ENCODE results near the gene STXBP6.

The STXBP6 gene

DNA sequence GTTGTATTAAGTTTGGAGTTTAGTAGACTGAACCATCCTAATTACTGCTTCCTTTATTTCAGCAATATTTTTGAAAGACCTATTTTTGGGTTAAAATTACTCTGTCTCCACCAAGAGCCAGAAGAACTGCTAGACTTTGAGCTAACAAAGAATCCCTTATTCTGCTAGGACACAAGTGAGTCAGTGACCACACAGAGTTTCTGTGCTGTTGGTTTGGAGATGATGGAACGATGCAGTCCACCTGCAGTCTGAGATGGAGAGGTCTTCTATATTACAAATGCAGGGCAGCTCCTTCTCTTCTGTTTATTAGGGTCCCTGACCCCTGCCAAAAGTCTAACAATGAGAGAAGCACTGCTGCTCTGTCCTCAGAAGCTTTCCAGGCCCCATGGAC, 6.7 kb upstream of the STXBP6 start:
- no peak overlapping the region for H4K91ac ChIP-seq (ENCODE audit: low read length)
- no peak overlapping the region for H3K4me3 ChIP-seq (ENCODE audit: insufficient read depth in 1 of 2, low read depth in 1 of 2, low read length in 2 of 2)
- H2AFZ ChIP-seq (ENCODE audit: low read depth, low read length): no peak overlapping the region
- H3K79me1 ChIP-seq (replicated peaks; ENCODE audit: low read length, poor library complexity, severe bottlenecking): no peaks in the 10 kb centered on the region
- H2BK15ac ChIP-seq (ENCODE audit: low read depth, poor library complexity, severe bottlenecking): no peak overlapping the region
- WGBS: 50% methylated on average over 1 of the region's 1 CpG
- no peaks in the 10 kb centered on the region for H3K4me1 ChIP-seq (ENCODE audit: control insufficient read depth, insufficient read depth, low read depth, low read length)
- no peak overlapping the region for H2BK5ac ChIP-seq (ENCODE audit: low read depth, low read length, poor library complexity, severe bottlenecking)
- no peak overlapping the region for H4K8ac ChIP-seq (ENCODE audit: low read length)
- no peak overlapping the region for H3K4me2 ChIP-seq (ENCODE audit: low read length, poor library complexity, severe bottlenecking)
- no peak overlapping the region for H2BK120ac ChIP-seq (ENCODE audit: low read depth, low read length)
- no peak overlapping the region for H3K23ac ChIP-seq (ENCODE audit: low read length in 2 of 2)
- H2BK12ac ChIP-seq (ENCODE audit: low read length in 2 of 2): no peak overlapping the region
- no peak overlapping the region for H3K4ac ChIP-seq (ENCODE audit: low read depth in 1 of 2, low read length in 2 of 2)
- no peak overlapping the region for H3K18ac ChIP-seq (ENCODE audit: low read depth in 1 of 2, low read length in 2 of 2)
- no peaks in the 10 kb centered on the region for H3K36me3 ChIP-seq (ENCODE audit: control insufficient read depth in 1 of 2, insufficient read depth in 2 of 2, low read depth in 1 of 2, low read length in 2 of 2)
- H3K27ac ChIP-seq (ENCODE audit: low read length, poor library complexity, severe bottlenecking): no peak overlapping the region
- DNase-seq: no peak
- H2AK5ac ChIP-seq (ENCODE audit: low read length, severe bottlenecking): no peak overlapping the region
- H3K27me3 ChIP-seq (ENCODE audit: control insufficient read depth in 1 of 2, insufficient read depth in 1 of 2, low read length in 2 of 2): peaks cover under 1 to 6% of the 10 kb centered on the region in 2 experiments
- no peaks in the 10 kb centered on the region for H3K9me3 ChIP-seq (ENCODE audit: control insufficient read depth, low read length)
- H3K14ac ChIP-seq (ENCODE audit: low read length in 2 of 2): no peak overlapping the region
- no peak overlapping the region for H3K9ac ChIP-seq (ENCODE audit: low read length)

DNA sequence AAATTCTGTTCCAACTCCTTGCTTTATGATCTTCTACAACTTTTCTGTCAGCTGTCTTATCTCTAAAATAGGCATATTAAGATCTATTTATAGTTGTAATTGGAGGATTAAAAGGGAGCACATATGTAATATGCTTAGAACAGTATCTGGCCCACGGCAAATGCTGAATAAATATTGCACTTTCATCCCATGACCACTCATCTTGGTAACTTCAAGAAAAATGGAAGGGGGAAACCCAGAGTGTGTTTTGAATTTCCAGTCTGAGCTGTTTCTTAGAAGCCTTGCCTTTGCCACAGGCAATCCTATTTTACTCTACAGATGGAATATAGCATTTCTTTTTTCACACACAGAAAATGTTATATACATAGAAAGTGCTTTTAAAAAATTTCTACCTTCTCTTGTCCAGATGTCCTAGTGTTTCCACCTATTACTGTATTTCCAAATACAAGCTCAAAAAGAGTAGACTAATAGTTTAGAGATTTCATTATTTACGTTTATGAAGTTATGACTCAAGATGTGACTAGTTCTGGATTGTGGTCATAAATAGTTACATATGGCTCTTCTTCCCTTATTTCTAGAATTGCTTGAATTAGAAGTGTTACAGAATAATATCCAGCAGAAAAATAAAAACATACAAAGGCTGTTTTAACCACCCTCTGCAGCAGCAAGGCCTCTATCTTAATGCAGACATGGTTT, 6.2 kb upstream of the STXBP6 start:
- Histone ChIP-seq H3K23ac (ENCODE audit: low read length in 2 of 2) (no peak overlapping the region), H3K4ac (ENCODE audit: low read depth in 1 of 2, low read length in 2 of 2) (no peak overlapping the region), H2BK15ac (ENCODE audit: low read depth, poor library complexity, severe bottlenecking) (no peak overlapping the region), H2BK12ac (ENCODE audit: low read length in 2 of 2) (no peak overlapping the region), H3K14ac (ENCODE audit: low read length in 2 of 2) (no peak overlapping the region), H4K8ac (ENCODE audit: low read length) (no peak overlapping the region), H2BK120ac (ENCODE audit: low read depth, low read length) (no peak overlapping the region), H3K79me1 (replicated peaks; ENCODE audit: low read length, poor library complexity, severe bottlenecking) (no peaks in the 10 kb centered on the region), H2BK5ac (ENCODE audit: low read depth, low read length, poor library complexity, severe bottlenecking) (no peak overlapping the region), H3K4me1 (ENCODE audit: control insufficient read depth, insufficient read depth, low read depth, low read length) (no peaks in the 10 kb centered on the region), H3K9ac (ENCODE audit: low read length) (no peak overlapping the region), H2AK5ac (ENCODE audit: low read length, severe bottlenecking) (no peak overlapping the region), H3K4me2 (ENCODE audit: low read length, poor library complexity, severe bottlenecking) (no peak overlapping the region), H3K36me3 (ENCODE audit: control insufficient read depth in 1 of 2, insufficient read depth in 2 of 2, low read depth in 1 of 2, low read length in 2 of 2) (no peaks in the 10 kb centered on the region), H3K4me3 (ENCODE audit: insufficient read depth in 1 of 2, low read depth in 1 of 2, low read length in 2 of 2) (no peak overlapping the region), H2AFZ (ENCODE audit: low read depth, low read length) (no peak overlapping the region), H3K9me3 (ENCODE audit: control insufficient read depth, low read length) (no peaks in the 10 kb centered on the region), H3K27me3 (ENCODE audit: control insufficient read depth in 1 of 2, insufficient read depth in 1 of 2, low read length in 2 of 2) (peaks cover 6% of the 10 kb centered on the region in 2 experiments), H3K27ac (ENCODE audit: low read length, poor library complexity, severe bottlenecking) (no peak overlapping the region), H4K91ac (ENCODE audit: low read length) (no peak overlapping the region), H3K18ac (ENCODE audit: low read depth in 1 of 2, low read length in 2 of 2) (no peak overlapping the region)
- WGBS: 67% methylated on average over 1 of the region's 2 CpGs
- no peak for DNase-seq

DNA sequence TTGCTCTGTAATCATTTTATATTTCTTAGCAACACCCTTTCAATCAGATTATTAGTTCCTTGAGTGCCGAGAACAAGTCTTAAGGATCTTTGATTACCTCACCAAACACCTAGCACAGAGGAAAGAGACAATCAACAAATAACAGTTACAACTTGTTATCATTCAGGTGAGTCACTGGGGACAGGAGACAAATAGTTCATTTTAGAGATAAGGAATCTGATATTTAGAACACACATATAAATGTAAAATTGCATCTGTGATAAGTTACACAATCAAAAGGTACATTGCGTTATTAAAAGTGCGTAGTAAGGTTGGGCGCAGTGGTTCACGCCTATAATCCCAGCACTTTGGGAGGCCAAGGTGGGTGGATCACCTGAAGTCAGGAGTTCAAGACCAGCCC, 5.1 kb upstream of the STXBP6 start:
- no peak overlapping the region for H4K8ac ChIP-seq (ENCODE audit: low read length)
- no peaks in the 10 kb centered on the region for H3K79me1 ChIP-seq (replicated peaks; ENCODE audit: low read length, poor library complexity, severe bottlenecking)
- no peak for DNase-seq
- H3K23ac ChIP-seq (ENCODE audit: low read length in 2 of 2): no peak overlapping the region
- H3K36me3 ChIP-seq (ENCODE audit: control insufficient read depth in 1 of 2, insufficient read depth in 2 of 2, low read depth in 1 of 2, low read length in 2 of 2): no peaks in the 10 kb centered on the region
- H3K4me2 ChIP-seq (ENCODE audit: low read length, poor library complexity, severe bottlenecking): no peak overlapping the region
- H2AFZ ChIP-seq (ENCODE audit: low read depth, low read length): no peak overlapping the region
- H2BK12ac ChIP-seq (ENCODE audit: low read length in 2 of 2): no peak overlapping the region
- H3K4me3 ChIP-seq (ENCODE audit: insufficient read depth in 1 of 2, low read depth in 1 of 2, low read length in 2 of 2): no peak overlapping the region
- no peak overlapping the region for H2AK5ac ChIP-seq (ENCODE audit: low read length, severe bottlenecking)
- H2BK5ac ChIP-seq (ENCODE audit: low read depth, low read length, poor library complexity, severe bottlenecking): no peak overlapping the region
- H2BK120ac ChIP-seq (ENCODE audit: low read depth, low read length): no peak overlapping the region
- 96% methylated on average over 5 of the region's 5 CpGs for WGBS
- no peaks in the 10 kb centered on the region for H3K9me3 ChIP-seq (ENCODE audit: control insufficient read depth, low read length)
- no peak overlapping the region for H3K14ac ChIP-seq (ENCODE audit: low read length in 2 of 2)
- no peak overlapping the region for H3K27ac ChIP-seq (ENCODE audit: low read length, poor library complexity, severe bottlenecking)
- no peak overlapping the region for H3K9ac ChIP-seq (ENCODE audit: low read length)
- no peak overlapping the region for H3K4ac ChIP-seq (ENCODE audit: low read depth in 1 of 2, low read length in 2 of 2)
- no peak overlapping the region for H3K18ac ChIP-seq (ENCODE audit: low read depth in 1 of 2, low read length in 2 of 2)
- H2BK15ac ChIP-seq (ENCODE audit: low read depth, poor library complexity, severe bottlenecking): no peak overlapping the region
- no peak overlapping the region for H4K91ac ChIP-seq (ENCODE audit: low read length)
- H3K4me1 ChIP-seq (ENCODE audit: control insufficient read depth, insufficient read depth, low read depth, low read length): peaks cover 4% of the 10 kb centered on the region
- peaks cover 6 to 17% of the 10 kb centered on the region in 2 experiments for H3K27me3 ChIP-seq (ENCODE audit: control insufficient read depth in 1 of 2, insufficient read depth in 1 of 2, low read length in 2 of 2)

DNA sequence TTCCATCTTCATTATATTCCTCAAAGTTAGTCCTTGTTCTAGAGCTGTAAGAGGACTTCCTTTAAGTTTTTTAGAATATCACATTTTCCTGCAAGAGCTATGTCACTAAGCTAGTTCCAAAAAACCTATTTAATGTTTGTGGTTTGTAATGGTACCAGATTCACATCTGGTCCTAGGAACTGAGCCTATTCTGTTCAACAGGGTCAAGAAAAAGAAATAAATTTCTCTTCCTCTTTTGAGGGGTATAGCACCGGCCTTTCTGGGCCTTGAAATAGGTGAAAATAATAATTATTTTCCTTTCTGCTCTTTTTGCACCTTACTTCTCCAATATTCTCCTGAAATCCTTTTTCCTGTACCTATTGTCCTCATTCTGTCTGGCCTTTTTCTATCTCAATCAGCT, 3.6 kb upstream of the STXBP6 start:
- H2BK12ac ChIP-seq (ENCODE audit: low read length in 2 of 2): no peak overlapping the region
- no peak for DNase-seq
- H3K23ac ChIP-seq (ENCODE audit: low read length in 2 of 2): no peak overlapping the region
- H3K4ac ChIP-seq (ENCODE audit: low read depth in 1 of 2, low read length in 2 of 2): no peak overlapping the region
- H3K9me3 ChIP-seq (ENCODE audit: control insufficient read depth, low read length): no peaks in the 10 kb centered on the region
- H2BK5ac ChIP-seq (ENCODE audit: low read depth, low read length, poor library complexity, severe bottlenecking): no peak overlapping the region
- H2AK5ac ChIP-seq (ENCODE audit: low read length, severe bottlenecking): no peak overlapping the region
- no peak overlapping the region for H3K27ac ChIP-seq (ENCODE audit: low read length, poor library complexity, severe bottlenecking)
- H3K79me1 ChIP-seq (replicated peaks; ENCODE audit: low read length, poor library complexity, severe bottlenecking): no peaks in the 10 kb centered on the region
- no peak overlapping the region for H2AFZ ChIP-seq (ENCODE audit: low read depth, low read length)
- peaks cover 6 to 27% of the 10 kb centered on the region in 2 experiments for H3K27me3 ChIP-seq (ENCODE audit: control insufficient read depth in 1 of 2, insufficient read depth in 1 of 2, low read length in 2 of 2)
- H3K4me1 ChIP-seq (ENCODE audit: control insufficient read depth, insufficient read depth, low read depth, low read length): peaks cover 13% of the 10 kb centered on the region
- no CpG with 5 or more reads among the region's 1 CpG for WGBS
- no peak overlapping the region for H3K18ac ChIP-seq (ENCODE audit: low read depth in 1 of 2, low read length in 2 of 2)
- H3K9ac ChIP-seq (ENCODE audit: low read length): no peak overlapping the region
- no peak overlapping the region for H4K91ac ChIP-seq (ENCODE audit: low read length)
- H2BK120ac ChIP-seq (ENCODE audit: low read depth, low read length): no peak overlapping the region
- H3K14ac ChIP-seq (ENCODE audit: low read length in 2 of 2): no peak overlapping the region
- H3K4me3 ChIP-seq (ENCODE audit: insufficient read depth in 1 of 2, low read depth in 1 of 2, low read length in 2 of 2): no peak overlapping the region
- no peak overlapping the region for H3K4me2 ChIP-seq (ENCODE audit: low read length, poor library complexity, severe bottlenecking)
- H2BK15ac ChIP-seq (ENCODE audit: low read depth, poor library complexity, severe bottlenecking): no peak overlapping the region
- no peaks in the 10 kb centered on the region for H3K36me3 ChIP-seq (ENCODE audit: control insufficient read depth in 1 of 2, insufficient read depth in 2 of 2, low read depth in 1 of 2, low read length in 2 of 2)
- no peak overlapping the region for H4K8ac ChIP-seq (ENCODE audit: low read length)
